ENCODE results near the gene GABRB1.

DNA sequence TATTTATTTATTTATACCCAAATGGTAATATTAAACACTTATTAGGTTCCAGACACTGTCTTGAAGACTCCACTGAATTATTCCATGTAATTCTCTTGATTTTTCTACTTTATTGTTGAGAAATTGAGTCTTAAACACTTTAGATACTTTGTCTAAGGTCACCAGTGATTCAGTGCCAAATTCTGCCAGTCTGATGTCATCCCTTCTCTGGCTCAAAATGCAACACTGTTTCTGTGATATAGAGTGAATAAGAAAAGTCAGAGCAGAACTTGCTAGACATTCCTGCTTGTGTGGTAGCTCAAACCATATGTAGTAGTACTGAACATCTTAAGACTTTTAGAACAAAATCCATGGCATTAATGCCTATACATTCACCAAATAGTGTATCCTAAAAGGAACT is 164.3 kb downstream of the GABRB1 start:
- TF ChIP-seq, protein P1, sequence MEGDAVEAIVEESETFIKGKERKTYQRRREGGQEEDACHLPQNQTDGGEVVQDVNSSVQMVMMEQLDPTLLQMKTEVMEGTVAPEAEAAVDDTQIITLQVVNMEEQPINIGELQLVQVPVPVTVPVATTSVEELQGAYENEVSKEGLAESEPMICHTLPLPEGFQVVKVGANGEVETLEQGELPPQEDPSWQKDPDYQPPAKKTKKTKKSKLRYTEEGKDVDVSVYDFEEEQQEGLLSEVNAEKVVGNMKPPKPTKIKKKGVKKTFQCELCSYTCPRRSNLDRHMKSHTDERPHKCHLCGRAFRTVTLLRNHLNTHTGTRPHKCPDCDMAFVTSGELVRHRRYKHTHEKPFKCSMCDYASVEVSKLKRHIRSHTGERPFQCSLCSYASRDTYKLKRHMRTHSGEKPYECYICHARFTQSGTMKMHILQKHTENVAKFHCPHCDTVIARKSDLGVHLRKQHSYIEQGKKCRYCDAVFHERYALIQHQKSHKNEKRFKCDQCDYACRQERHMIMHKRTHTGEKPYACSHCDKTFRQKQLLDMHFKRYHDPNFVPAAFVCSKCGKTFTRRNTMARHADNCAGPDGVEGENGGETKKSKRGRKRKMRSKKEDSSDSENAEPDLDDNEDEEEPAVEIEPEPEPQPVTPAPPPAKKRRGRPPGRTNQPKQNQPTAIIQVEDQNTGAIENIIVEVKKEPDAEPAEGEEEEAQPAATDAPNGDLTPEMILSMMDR (IDR thresholded peaks at IDR 0.05), result no peak
- TF ChIP-seq POLR2A (IDR thresholded peaks at IDR 0.05), result no peak
